Muscle layer of colon (tissue), 2 donors: ENCODE data around the gene RASGRP2.

Experiments
- H3K27ac ChIP-seq: one replicate; pipeline ENCODE4 v1.7.0; 2013; ENCODE audit warnings: low read depth, mild to moderate bottlenecking, low read length, moderate library complexity
- H3K27me3 ChIP-seq, 2 donors: one replicate each; pipeline ENCODE4 v1.7.0; 2013; ENCODE audit warnings: low read length in 2 of 2, mild to moderate bottlenecking in 2 of 2; ENCODE audit not compliant: insufficient read depth in 2 of 2, control insufficient read depth in 1 of 2
- H3K36me3 ChIP-seq: one replicate; pipeline ENCODE4 v1.7.0; 2013; ENCODE audit warnings: mild to moderate bottlenecking, low read length; ENCODE audit not compliant: insufficient read depth
- H3K4me1 ChIP-seq: one replicate; pipeline ENCODE4 v1.7.0; 2013; ENCODE audit warnings: mild to moderate bottlenecking, low read length; ENCODE audit not compliant: insufficient read depth
- H3K4me3 ChIP-seq, 2 donors: one replicate each; pipeline ENCODE4 v1.7.0; 2013; ENCODE audit warnings: low read length in 2 of 2, low read depth in 1 of 2, mild to moderate bottlenecking in 1 of 2, moderate library complexity in 1 of 2
- H3K9ac ChIP-seq: one replicate; pipeline ENCODE4 v1.7.0; 2013; ENCODE audit warnings: low read length
- H3K9me3 ChIP-seq: one replicate; pipeline ENCODE4 v1.7.0; 2013; ENCODE audit warnings: mild to moderate bottlenecking, low read length
- donor health status: abdominal sarcoma.
- donor health status: Adenocarcinoma of cecum.

The RASGRP2 gene

DNA sequence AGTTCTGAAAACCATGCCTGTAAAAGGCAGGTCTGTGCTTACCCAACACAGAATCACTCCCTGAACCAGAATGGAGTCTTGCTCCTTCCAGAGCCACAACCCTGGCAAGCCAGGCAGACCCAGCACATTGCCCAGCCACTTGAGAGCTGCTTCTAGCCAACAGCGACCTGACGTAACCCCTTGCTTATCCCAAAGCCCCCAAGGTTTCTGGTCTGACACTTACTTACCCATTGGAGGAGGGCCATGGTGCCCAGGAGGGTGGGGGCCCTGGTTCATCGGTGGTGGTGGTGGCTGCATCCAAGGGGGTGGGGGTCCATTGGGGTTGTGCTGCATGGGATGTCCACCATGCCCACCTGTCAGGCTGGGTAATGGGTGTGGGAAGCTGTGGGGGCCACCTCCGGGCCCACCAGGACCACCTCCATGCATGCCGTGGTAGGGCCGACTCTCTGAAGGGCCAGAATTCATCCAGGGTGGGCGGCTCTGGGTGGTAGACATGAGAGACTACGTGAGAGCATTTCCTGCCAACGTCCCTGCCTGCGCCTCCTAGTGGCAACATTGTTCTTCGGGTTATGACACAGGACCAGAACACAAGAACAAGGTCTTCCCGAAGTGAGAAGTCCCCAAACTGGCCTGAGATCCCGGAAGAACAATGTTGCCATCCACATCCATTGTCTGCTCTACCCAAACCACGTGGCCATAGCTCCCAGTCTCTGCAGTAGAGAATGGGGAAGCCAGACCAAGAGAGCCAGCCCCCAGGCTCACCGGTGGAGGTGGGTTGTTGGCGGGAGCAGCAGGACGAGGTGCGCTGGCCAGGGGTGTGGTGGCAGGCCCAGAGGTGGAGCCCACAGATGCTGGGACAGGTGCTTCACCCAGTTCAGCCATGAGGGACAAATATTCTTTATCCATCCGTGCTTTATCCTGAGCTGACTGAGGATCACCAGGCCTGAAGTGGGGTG lies 23.7 kb upstream of the RASGRP2 start:
- Histone ChIP-seq H3K27ac (peak overlapping the region; percentile 7), H3K4me1 (peaks cover 47% of the 10 kb centered on the region)

DNA sequence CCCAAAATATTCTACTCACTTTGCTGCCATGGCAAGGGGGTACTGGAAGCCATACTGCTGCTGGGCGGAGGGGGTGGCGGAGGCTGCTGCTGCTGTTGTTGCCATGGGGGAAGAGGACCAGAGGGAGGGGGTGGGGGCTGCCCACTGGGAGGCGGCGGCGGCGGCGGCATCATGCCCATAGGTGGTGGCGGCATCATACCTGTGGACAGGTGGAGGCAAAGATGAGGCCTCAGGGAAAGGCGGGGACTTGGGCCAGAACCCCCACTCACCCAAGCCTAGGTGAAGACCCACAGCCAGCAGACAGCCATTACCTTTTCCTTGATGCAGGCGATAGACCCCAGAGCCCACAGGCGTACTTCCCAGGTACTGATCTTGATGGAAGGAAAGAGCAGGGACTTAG lies 22.9 kb upstream of the RASGRP2 start:
- peaks cover 47% of the 10 kb centered on the region for H3K4me1 ChIP-seq
- peak overlapping the region; percentile 5 for H3K27ac ChIP-seq
- no peak overlapping the region for H3K9ac ChIP-seq
- no peaks in the 10 kb centered on the region for H3K27me3 ChIP-seq
- H3K36me3 ChIP-seq, result peaks cover 84% of the 10 kb centered on the region
- no peaks in the 10 kb centered on the region for H3K9me3 ChIP-seq
- no peak overlapping the region for H3K4me3 ChIP-seq

More for the DNA sequence above, 23.7 kb upstream of the RASGRP2 start:
- H3K27me3 ChIP-seq, result no peaks in the 10 kb centered on the region
- H3K9me3 ChIP-seq, result no peaks in the 10 kb centered on the region
- no peak overlapping the region for H3K9ac ChIP-seq
- H3K36me3 ChIP-seq, result peaks cover 91% of the 10 kb centered on the region
- H3K4me3 ChIP-seq, result no peak overlapping the region

- Histone ChIP-seq H3K9ac (no peak overlapping the region), H3K27ac (no peak overlapping the region), H3K4me1 (peaks cover 46% of the 10 kb centered on the region), H3K4me3 (no peak overlapping the region), H3K36me3 (peaks cover 76% of the 10 kb centered on the region), H3K27me3 (no peaks in the 10 kb centered on the region), H3K9me3 (no peaks in the 10 kb centered on the region)
Observed at GRCh38 chr11:64765851-64766665, 22.1 kb upstream of the RASGRP2 start.

GRCh38 chr11:64765291-64765850 lies 21.4 kb upstream of the RASGRP2 start:
- no peak overlapping the region for H3K27ac ChIP-seq
- peaks cover 69% of the 10 kb centered on the region for H3K36me3 ChIP-seq
- H3K4me3 ChIP-seq, result no peak overlapping the region
- no peaks in the 10 kb centered on the region for H3K27me3 ChIP-seq
- H3K9ac ChIP-seq, result no peak overlapping the region
- H3K4me1 ChIP-seq, result peaks cover 53% of the 10 kb centered on the region
- no peaks in the 10 kb centered on the region for H3K9me3 ChIP-seq

DNA sequence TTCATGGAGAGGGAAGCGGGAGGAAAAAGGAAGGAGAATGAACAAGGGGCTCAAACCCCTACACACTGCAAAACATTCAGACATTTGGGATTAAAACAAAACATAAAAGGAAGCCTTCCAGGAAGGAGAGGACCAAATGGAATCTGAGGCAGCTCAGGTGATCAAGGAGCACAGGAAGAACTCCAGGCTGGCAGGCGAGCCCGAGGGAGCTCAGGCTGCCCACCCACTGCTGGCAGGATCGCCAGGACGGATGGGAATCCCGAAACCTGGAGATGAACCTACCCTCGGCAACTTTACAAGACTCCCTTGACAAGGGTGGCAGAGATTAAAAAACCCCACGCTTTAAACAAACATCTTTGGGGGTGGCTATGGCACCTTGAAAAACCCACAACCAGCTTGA lies 20.8 kb upstream of the RASGRP2 start:
- H3K4me3 ChIP-seq, result no peak overlapping the region
- no peaks in the 10 kb centered on the region for H3K27me3 ChIP-seq
- H3K9me3 ChIP-seq, result no peaks in the 10 kb centered on the region
- peaks cover 63% of the 10 kb centered on the region for H3K36me3 ChIP-seq
- peaks cover 59% of the 10 kb centered on the region for H3K4me1 ChIP-seq
- peak overlapping the region; percentile 64 for H3K27ac ChIP-seq
- no peak overlapping the region for H3K9ac ChIP-seq

DNA sequence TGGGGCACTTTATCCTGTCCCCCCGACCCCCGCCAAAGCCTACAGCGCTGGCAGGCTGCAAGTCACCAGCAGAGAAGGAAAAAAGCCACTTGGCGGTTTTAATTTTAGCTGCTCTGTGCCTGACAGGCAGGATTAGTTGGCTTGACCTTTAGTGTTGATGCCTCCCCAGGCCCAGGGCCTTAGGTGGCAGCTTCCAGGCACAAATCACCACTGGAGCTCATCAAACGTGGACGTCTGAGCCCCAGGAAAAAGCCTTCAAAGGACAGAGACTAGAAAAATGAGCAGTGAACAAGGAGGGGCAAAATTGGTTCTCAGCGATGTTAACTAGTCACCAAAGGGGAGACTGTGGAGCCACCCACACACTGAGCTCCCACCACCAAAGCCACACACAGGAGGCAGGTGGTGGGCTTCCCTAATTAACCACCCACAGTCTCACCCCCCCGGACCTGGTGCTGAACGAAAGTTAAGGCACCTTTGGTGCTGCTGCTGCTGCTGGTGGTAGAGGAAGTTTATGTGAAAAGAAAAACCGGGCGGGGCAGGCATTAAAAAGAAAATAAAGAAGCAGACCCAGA lies 20.2 kb upstream of the RASGRP2 start:
- peaks cover 57% of the 10 kb centered on the region for H3K36me3 ChIP-seq
- no peak overlapping the region for H3K9ac ChIP-seq
- peak overlapping the region; percentile 64 for H3K27ac ChIP-seq
- peaks cover 62% of the 10 kb centered on the region for H3K4me1 ChIP-seq
- no peaks in the 10 kb centered on the region for H3K27me3 ChIP-seq
- no peaks in the 10 kb centered on the region for H3K9me3 ChIP-seq
- H3K4me3 ChIP-seq, result no peak overlapping the region

DNA sequence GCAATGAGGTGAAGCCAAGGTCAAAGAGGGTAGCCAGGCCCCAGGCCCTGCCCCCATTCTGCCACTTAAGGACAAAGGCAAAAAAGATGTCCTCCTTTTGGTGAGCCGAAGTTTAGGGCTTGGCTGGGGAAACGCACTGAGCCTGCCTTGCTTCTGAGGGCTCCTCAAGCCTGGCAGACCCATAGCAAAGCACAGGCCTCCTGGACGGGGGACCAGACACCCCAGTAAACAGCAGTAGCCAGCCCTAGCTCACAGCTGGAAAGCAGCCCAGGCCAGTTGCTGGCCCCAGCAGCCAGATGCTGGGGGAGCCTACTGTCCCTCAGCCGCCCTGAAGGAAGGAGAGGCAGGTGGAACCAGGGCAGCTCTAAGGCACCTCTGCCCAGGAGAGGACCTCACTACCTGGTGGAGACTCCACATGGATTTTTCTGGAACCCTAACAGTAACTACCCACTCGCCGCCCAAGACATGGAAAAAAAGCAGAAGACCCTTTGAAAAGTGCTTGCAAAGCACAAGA lies 19.6 kb upstream of the RASGRP2 start:
- Histone ChIP-seq H3K4me1 (peaks cover 68% of the 10 kb centered on the region), H3K4me3 (peak overlapping the region in 1 of 2 donors; percentile 3), H3K36me3 (peaks cover 51% of the 10 kb centered on the region), H3K27ac (peak overlapping the region; percentile 64), H3K9ac (no peak overlapping the region), H3K9me3 (no peaks in the 10 kb centered on the region), H3K27me3 (no peaks in the 10 kb centered on the region)

- Histone ChIP-seq H3K27me3 (no peaks in the 10 kb centered on the region), H3K9ac (no peak overlapping the region), H3K36me3 (peaks cover 44% of the 10 kb centered on the region), H3K27ac (peak overlapping the region; percentile 64), H3K4me1 (peaks cover 69% of the 10 kb centered on the region), H3K9me3 (no peaks in the 10 kb centered on the region), H3K4me3 (peak overlapping the region in 1 of 2 donors; percentile 3)
Observed at GRCh38 chr11:64762674-64763525, 19.0 kb upstream of the RASGRP2 start.

DNA sequence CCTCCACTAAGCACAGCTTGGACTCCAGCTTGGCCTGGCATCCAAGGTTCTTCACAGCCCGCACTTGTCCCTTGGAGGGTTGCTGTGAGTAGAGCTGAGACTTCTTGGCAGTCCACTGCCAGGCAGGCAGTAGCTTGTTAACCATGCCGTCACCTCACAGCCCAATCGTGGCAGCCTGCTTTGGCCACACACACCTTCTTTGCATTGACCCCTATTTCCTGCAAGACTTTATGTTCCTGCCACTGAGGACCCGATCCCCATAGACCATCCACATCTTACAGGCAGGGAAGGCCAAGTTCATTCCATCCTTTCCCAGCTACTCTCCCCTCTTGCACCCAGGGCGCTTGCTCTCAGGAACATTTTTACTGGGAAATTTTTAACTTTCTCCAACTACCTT lies 18.3 kb upstream of the RASGRP2 start:
- Histone ChIP-seq H3K27ac (peak overlapping the region; percentile 64), H3K9me3 (no peaks in the 10 kb centered on the region), H3K36me3 (peaks cover 38% of the 10 kb centered on the region), H3K4me3 (no peak overlapping the region), H3K27me3 (no peaks in the 10 kb centered on the region), H3K4me1 (peaks cover 64% of the 10 kb centered on the region), H3K9ac (no peak overlapping the region)

DNA sequence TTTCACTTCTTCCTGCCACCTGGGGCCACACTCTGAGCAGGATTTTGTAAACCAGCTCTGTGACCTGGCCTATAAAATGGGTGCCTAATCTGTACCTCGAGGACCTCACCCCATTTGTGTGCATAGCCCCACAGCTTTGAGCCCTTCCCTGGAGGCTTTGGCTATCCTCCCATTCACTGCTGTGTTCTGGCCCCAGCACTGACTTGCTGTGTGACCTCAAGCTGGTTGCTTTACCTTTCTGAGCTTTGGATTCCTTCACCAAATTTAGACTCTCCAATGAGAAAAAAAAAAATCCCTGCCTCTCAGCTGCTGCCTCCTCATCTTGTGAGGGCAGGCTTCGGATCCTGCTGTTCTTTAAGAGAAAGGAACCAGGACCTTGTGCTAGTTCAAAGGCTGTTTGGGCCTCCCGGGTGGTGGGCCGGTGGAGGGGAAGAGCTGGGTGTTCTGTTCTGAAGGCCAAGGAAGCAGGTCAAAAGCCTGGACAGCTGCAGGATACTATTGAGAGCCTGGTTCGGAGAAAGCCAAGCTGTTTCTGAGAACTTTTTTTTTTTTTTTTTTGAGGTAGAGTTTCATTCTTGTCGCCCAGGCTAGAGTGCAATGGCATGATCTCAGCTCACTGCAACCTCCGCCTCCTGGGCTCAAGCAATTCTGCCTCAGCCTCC lies 16.9 kb upstream of the RASGRP2 start:
- Histone ChIP-seq H3K4me1 (peaks cover 63% of the 10 kb centered on the region), H3K9me3 (no peaks in the 10 kb centered on the region), H3K27me3 (no peaks in the 10 kb centered on the region), H3K36me3 (peaks cover 36% of the 10 kb centered on the region), H3K27ac (peak overlapping the region; percentile 92), H3K9ac (no peak overlapping the region), H3K4me3 (no peak overlapping the region)
